Astrocyte (in vitro differentiated cells and primary cell): ENCODE data around the gene PSMC3IP. TPM values are rescaled to one million over a fixed set of nuclear protein-coding genes. Genes with fewer than 3 reads are reported as not detected.

Experiments used
- DNase-seq: peaks from one replicate; pipeline ENCODE4 v3.0.0-alpha.2; 2010; ENCODE audit warnings: low read depth
- FAIRE-seq: peaks from 2 replicates; lab custom pipeline; 2011; peaks lifted over from hg19 to GRCh38; lab: Jason Lieb, UNC
- H2AFZ ChIP-seq: 2 replicates; pipeline ENCODE4 v1.6.0; 2012; ENCODE audit warnings: low read depth, low read length, inconsistent platforms
- H3K27ac ChIP-seq: 2 replicates; pipeline ENCODE4 v1.5.1; 2011; ENCODE audit warnings: low read depth, low read length, inconsistent platforms
- H3K27me3 ChIP-seq: 2 replicates; pipeline ENCODE4 v1.6.0; 2011; ENCODE audit warnings: low read length, inconsistent platforms; ENCODE audit not compliant: insufficient read depth
- H3K36me3 ChIP-seq: 2 replicates; pipeline ENCODE4 v1.5.1; 2011; ENCODE audit warnings: low read length, inconsistent platforms; ENCODE audit not compliant: insufficient read depth
- H3K4me1 ChIP-seq: 2 replicates; pipeline ENCODE4 v1.5.1; 2011; ENCODE audit warnings: low read length, inconsistent platforms; ENCODE audit not compliant: insufficient read depth
- H3K4me2 ChIP-seq: 2 replicates; pipeline ENCODE4 v1.6.0; 2012; ENCODE audit warnings: low read length, inconsistent platforms
- H3K4me3 ChIP-seq: 2 replicates; pipeline ENCODE4 v1.5.1; 2011; ENCODE audit warnings: low read depth, mild to moderate bottlenecking, low read length, inconsistent platforms; ENCODE audit not compliant: insufficient read depth
- H3K79me2 ChIP-seq: 2 replicates; pipeline ENCODE4 v1.6.0; 2012; ENCODE audit warnings: mild to moderate bottlenecking, low read length, inconsistent platforms; ENCODE audit not compliant: insufficient read depth
- H3K9ac ChIP-seq: 2 replicates; pipeline ENCODE4 v1.6.0; 2012; ENCODE audit warnings: mild to moderate bottlenecking, low read length, inconsistent platforms
- H3K9me3 ChIP-seq: 2 replicates; pipeline ENCODE4 v1.5.1; 2012; ENCODE audit warnings: low read depth, mild to moderate bottlenecking, low read length, inconsistent platforms; ENCODE audit not compliant: insufficient read depth
- H4K20me1 ChIP-seq: 2 replicates; pipeline ENCODE4 v1.6.0; 2012; ENCODE audit warnings: low read length, inconsistent platforms; ENCODE audit not compliant: insufficient read depth
- H3K27ac Mint-ChIP-seq: one replicate; pipeline ENCODE4 v1.8.0; 2021; ENCODE audit warnings: mild to moderate bottlenecking, mixed read lengths; ENCODE audit not compliant: unreplicated experiment
- H3K27me3 Mint-ChIP-seq: one replicate; pipeline ENCODE4 v1.8.0; 2021; ENCODE audit warnings: low read depth, mixed read lengths; ENCODE audit not compliant: unreplicated experiment
- H3K36me3 Mint-ChIP-seq: one replicate; pipeline ENCODE4 v1.8.0; 2021; ENCODE audit warnings: low read depth, mixed read lengths; ENCODE audit not compliant: unreplicated experiment
- H3K4me1 Mint-ChIP-seq: one replicate; pipeline ENCODE4 v1.8.0; 2021; ENCODE audit warnings: low read depth, mixed read lengths; ENCODE audit not compliant: unreplicated experiment
- H3K4me3 Mint-ChIP-seq: one replicate; pipeline ENCODE4 v1.8.0; 2021; ENCODE audit warnings: mild to moderate bottlenecking, moderate library complexity, mixed read lengths; ENCODE audit not compliant: unreplicated experiment
- H3K9me3 Mint-ChIP-seq: one replicate; pipeline ENCODE4 v1.8.0; 2021; ENCODE audit warnings: mild to moderate bottlenecking, mixed read lengths; ENCODE audit not compliant: unreplicated experiment
- EZH2 ChIP-seq: IDR thresholded peaks from 2 replicates; pipeline ENCODE4 v1.6.1; 2012; ENCODE audit warnings: mild to moderate bottlenecking, low read length, inconsistent platforms; ENCODE audit not compliant: insufficient read depth
- total RNA-seq: library from RNA; stranded (reverse); gene quantifications from 2 replicates; pipeline ENCODE4 v1.2.1, GENCODE V29; 2021
- TF ChIP-seq, protein P1 (sequence below): IDR thresholded peaks from 2 replicates; pipeline ENCODE4 v1.5.1; 2011; ENCODE audit warnings: low read depth, mild to moderate bottlenecking, inconsistent platforms, low read length, moderate library complexity; ENCODE audit not compliant: insufficient read depth

PSMC3IP gene
- total RNA-seq, 1 donor from 2014 or later, result 8.7 TPM

DNA sequence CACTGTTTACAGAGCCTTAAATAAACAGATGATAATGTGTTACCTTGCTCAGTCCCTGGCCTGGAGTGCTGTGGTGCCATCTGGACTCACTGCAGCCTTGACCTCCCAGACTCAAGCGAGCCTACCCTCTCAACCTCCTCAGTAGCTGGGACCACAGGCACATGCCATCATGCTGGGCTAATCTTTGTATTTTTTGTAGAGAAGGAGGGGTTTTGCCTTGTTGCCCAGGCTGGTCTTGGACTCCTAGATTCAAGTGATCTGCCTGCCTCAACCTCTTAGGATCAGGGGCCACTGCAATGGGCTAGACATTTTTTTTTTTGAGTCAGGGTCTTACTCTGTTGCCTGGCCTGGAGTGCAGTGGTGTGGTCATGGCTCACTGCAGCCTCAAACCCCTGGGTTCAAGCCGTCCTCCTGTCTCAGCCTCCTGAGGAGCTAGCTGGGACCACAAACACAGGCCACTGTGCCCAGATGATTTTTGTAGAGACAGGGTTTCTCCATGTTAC is 46.5 kb downstream of the PSMC3IP start:
- Histone ChIP-seq H3K4me3 (no peak overlapping the region), H3K36me3 (no peaks in the 10 kb centered on the region), H3K4me2 (no peak overlapping the region), H3K79me2 (no peaks in the 10 kb centered on the region), H2AFZ (no peak overlapping the region), H3K4me1 (peaks cover 14% of the 10 kb centered on the region), H3K27ac (no peak overlapping the region), H3K9me3 (no peaks in the 10 kb centered on the region), H4K20me1 (no peaks in the 10 kb centered on the region), H3K9ac (no peak overlapping the region), H3K27me3 (no peaks in the 10 kb centered on the region)
- Mint-ChIP-seq H3K27ac (no peak overlapping the region), H3K4me1 (peaks cover 21% of the 10 kb centered on the region), H3K36me3 (no peaks in the 10 kb centered on the region), H3K4me3 (peak overlapping the region; percentile 40), H3K27me3 (no peaks in the 10 kb centered on the region), H3K9me3 (no peaks in the 10 kb centered on the region)
- no peak for DNase-seq
- TF ChIP-seq, protein P1, sequence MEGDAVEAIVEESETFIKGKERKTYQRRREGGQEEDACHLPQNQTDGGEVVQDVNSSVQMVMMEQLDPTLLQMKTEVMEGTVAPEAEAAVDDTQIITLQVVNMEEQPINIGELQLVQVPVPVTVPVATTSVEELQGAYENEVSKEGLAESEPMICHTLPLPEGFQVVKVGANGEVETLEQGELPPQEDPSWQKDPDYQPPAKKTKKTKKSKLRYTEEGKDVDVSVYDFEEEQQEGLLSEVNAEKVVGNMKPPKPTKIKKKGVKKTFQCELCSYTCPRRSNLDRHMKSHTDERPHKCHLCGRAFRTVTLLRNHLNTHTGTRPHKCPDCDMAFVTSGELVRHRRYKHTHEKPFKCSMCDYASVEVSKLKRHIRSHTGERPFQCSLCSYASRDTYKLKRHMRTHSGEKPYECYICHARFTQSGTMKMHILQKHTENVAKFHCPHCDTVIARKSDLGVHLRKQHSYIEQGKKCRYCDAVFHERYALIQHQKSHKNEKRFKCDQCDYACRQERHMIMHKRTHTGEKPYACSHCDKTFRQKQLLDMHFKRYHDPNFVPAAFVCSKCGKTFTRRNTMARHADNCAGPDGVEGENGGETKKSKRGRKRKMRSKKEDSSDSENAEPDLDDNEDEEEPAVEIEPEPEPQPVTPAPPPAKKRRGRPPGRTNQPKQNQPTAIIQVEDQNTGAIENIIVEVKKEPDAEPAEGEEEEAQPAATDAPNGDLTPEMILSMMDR, result no peak
- TF ChIP-seq EZH2, result no peak
- no peak for FAIRE-seq

DNA sequence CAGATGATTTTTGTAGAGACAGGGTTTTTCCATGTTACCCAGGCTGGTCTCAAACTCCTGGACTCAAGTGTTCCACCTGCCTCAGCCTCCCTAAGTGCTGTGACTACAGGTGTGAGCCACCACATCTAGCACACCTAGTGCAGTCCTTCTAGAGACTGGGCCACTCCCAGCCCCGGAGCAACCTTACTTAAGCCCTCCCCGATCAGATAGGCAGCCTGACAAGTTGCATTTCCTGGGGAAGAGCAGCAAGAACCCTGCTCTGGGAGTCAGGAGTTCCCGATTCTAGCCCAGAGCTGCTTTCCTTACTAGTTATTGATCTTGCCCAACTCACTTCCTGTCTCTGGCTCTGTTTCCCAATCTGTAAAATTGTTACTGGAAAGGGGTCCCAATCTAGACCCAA is 48.5 kb downstream of the PSMC3IP start:
- H3K4me3 ChIP-seq, result no peak overlapping the region
- no peak overlapping the region for H3K4me2 ChIP-seq
- DNase-seq (no peak), FAIRE-seq (no peak)
- H2AFZ ChIP-seq, result no peak overlapping the region
- H3K36me3 Mint-ChIP-seq, result peaks cover 3% of the 10 kb centered on the region
- no peaks in the 10 kb centered on the region for H3K9me3 ChIP-seq
- no peaks in the 10 kb centered on the region for H3K9me3 Mint-ChIP-seq
- H3K4me1 Mint-ChIP-seq, result peaks cover 31% of the 10 kb centered on the region
- TF ChIP-seq, protein P1, result no peak
- TF ChIP-seq EZH2, result no peak
- no peaks in the 10 kb centered on the region for H4K20me1 ChIP-seq
- H3K27me3 Mint-ChIP-seq, result no peaks in the 10 kb centered on the region
- no peaks in the 10 kb centered on the region for H3K79me2 ChIP-seq
- no peak overlapping the region for H3K9ac ChIP-seq
- no peak overlapping the region for H3K27ac ChIP-seq
- H3K27ac Mint-ChIP-seq, result no peak overlapping the region
- H3K4me3 Mint-ChIP-seq, result no peak overlapping the region
- peaks cover 22% of the 10 kb centered on the region for H3K4me1 ChIP-seq
- H3K27me3 ChIP-seq, result no peaks in the 10 kb centered on the region
- H3K36me3 ChIP-seq, result no peaks in the 10 kb centered on the region

DNA sequence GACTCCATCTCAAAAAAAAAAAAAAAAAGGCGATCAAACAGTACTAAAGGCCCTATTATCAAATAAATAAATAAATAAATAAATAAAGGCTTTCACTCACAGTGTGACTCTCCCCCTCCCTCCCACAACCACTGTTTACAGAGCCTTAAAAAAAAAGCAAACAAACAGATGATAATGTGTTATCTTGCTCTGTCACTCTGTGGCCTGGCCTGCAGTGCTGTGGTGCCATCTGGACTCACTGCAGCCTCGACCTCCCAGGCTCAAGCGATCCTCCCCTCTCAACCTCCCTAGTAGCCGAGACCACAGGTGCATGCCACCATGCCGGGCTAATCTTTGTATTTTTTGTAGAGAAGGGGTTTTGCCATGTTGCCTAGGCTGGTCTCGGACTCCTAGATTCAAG is 49.6 kb downstream of the PSMC3IP start:
- no peaks in the 10 kb centered on the region for H3K36me3 ChIP-seq
- H3K4me3 ChIP-seq, result no peak overlapping the region
- H3K4me1 ChIP-seq, result peaks cover 22% of the 10 kb centered on the region
- H3K27ac ChIP-seq, result no peak overlapping the region
- H4K20me1 ChIP-seq, result no peaks in the 10 kb centered on the region
- FAIRE-seq (no peak), DNase-seq (no peak)
- no peaks in the 10 kb centered on the region for H3K9me3 ChIP-seq
- no peaks in the 10 kb centered on the region for H3K27me3 Mint-ChIP-seq
- no peaks in the 10 kb centered on the region for H3K79me2 ChIP-seq
- no peak overlapping the region for H3K9ac ChIP-seq
- H3K36me3 Mint-ChIP-seq, result peaks cover 7% of the 10 kb centered on the region
- no peaks in the 10 kb centered on the region for H3K27me3 ChIP-seq
- TF ChIP-seq EZH2, result no peak
- TF ChIP-seq, protein P1, result no peak
- H3K4me1 Mint-ChIP-seq, result peaks cover 40% of the 10 kb centered on the region
- no peaks in the 10 kb centered on the region for H3K9me3 Mint-ChIP-seq
- H3K4me3 Mint-ChIP-seq, result no peak overlapping the region
- no peak overlapping the region for H3K27ac Mint-ChIP-seq
- H3K4me2 ChIP-seq, result no peak overlapping the region
- no peak overlapping the region for H2AFZ ChIP-seq
